ENCODE results near the gene LRP1B. TPM values are rescaled to one million over a fixed set of nuclear protein-coding genes. Genes with fewer than 3 reads are reported as not detected.

The LRP1B gene
- total RNA-seq, 4 donors from 2014 or later, result 3.3 to 11.1 (median 4.6) TPM

DNA sequence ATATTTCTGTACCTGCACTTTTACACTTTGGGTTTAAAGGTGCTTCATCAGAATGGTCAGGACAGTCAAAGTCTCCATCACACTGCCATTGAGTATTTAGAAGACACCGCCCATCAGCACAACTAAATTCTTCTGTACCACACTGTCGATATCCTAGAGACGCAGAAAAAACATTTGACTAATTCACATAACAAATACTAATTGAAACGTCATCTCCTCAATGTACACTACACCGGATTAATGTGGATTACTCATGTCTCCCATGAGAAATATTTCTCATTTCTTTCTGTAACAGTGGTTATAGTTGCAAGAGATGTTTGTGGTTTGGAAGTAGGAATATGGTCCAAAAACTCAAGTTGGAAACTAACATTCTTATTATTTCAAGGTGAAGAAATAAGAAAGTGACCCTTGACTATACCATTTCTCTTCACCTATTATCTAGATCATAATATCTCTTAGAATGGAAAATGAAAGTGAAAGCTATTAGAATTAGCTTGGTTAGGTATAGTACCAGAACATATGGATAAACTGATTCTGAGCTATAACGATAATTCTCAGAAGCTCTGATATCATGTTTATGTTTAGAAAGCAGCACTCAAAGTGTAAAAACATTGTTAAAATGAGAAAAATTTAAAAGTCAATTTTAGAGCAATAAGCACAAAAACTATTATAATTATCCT lies 1627.7 kb downstream of the LRP1B start:
- intact Hi-C loops (cut with DNase I; ENCODE audit: low total_unique reads) (no loop called here), in situ Hi-C loops (cut with MboI; ENCODE audit: low sequenced_read_pairs in 4 of 4) (no loop called here)
- Histone ChIP-seq H3K4me1 (no peaks in the 10 kb centered on the region), H3K9me3 (no peaks in the 10 kb centered on the region), H3K27me3 (no peaks in the 10 kb centered on the region), H3K27ac (no peak overlapping the region), H3K4me3 (peak overlapping the region in 1 of 4 donors; percentile 20), H3K36me3 (no peaks in the 10 kb centered on the region)
- DNase-seq, result no peak
- no peak for ATAC-seq
- TF ChIP-seq, protein P1, sequence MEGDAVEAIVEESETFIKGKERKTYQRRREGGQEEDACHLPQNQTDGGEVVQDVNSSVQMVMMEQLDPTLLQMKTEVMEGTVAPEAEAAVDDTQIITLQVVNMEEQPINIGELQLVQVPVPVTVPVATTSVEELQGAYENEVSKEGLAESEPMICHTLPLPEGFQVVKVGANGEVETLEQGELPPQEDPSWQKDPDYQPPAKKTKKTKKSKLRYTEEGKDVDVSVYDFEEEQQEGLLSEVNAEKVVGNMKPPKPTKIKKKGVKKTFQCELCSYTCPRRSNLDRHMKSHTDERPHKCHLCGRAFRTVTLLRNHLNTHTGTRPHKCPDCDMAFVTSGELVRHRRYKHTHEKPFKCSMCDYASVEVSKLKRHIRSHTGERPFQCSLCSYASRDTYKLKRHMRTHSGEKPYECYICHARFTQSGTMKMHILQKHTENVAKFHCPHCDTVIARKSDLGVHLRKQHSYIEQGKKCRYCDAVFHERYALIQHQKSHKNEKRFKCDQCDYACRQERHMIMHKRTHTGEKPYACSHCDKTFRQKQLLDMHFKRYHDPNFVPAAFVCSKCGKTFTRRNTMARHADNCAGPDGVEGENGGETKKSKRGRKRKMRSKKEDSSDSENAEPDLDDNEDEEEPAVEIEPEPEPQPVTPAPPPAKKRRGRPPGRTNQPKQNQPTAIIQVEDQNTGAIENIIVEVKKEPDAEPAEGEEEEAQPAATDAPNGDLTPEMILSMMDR (IDR thresholded peaks at IDR 0.05 in 4 of 5, conservative IDR thresholded peaks at IDR 0.05 in 1 of 5), result no peak
- no peak for TF ChIP-seq POLR2A (IDR thresholded peaks at IDR 0.05)

DNA sequence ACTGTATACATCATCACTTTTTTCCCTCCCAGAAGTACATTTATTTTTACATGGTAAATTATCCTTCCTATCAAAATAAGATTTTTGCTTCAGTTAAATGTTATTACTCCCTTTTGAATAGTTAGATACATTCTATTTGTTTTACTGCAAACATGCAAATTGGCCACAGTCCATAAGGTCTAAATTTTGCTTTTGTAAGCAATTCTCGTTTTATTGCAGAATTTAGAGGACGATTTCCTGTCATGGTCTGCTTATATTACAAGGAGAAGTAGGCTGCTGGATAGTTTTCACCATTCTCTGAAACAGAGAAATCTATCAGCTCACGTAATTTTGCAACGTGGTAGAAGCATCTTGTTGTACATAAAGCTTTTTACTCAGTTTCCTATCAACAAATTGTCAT lies 1632.5 kb downstream of the LRP1B start:
- in situ Hi-C loops (cut with MboI; ENCODE audit: low sequenced_read_pairs in 4 of 4) (no loop called here), intact Hi-C loops (cut with DNase I; ENCODE audit: low total_unique reads) (no loop called here)
- H3K4me1 ChIP-seq, result no peaks in the 10 kb centered on the region
- no peak for DNase-seq
- no peaks in the 10 kb centered on the region for H3K36me3 ChIP-seq
- ATAC-seq, result no peak
- no peaks in the 10 kb centered on the region for H3K27me3 ChIP-seq
- no peaks in the 10 kb centered on the region for H3K9me3 ChIP-seq
- no peak overlapping the region for H3K27ac ChIP-seq
- TF ChIP-seq, protein P1 (IDR thresholded peaks at IDR 0.05 in 4 of 5, conservative IDR thresholded peaks at IDR 0.05 in 1 of 5), result no peak
- TF ChIP-seq POLR2A (IDR thresholded peaks at IDR 0.05), result no peak
- H3K4me3 ChIP-seq, result no peak overlapping the region

DNA sequence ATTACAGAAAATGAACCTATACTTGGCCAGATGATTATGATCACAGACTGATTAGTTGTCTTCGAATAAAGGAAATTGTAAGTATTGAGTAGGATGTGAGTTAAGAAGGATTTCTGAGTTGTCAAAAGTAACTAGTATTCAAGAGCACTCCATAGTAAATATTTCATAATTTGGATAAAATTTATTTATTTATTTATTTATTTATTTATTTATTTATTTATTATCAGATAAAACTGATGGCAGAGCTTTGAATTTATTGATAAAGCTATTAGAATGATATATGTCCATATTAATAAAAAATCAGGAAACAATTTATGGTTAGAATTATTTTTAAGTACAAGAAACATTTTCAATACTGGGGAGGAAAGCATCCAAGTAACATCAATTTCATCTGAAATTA lies 1634.1 kb downstream of the LRP1B start:
- Histone ChIP-seq H3K4me1 (no peaks in the 10 kb centered on the region), H3K36me3 (no peaks in the 10 kb centered on the region), H3K4me3 (no peak overlapping the region), H3K9me3 (no peaks in the 10 kb centered on the region), H3K27ac (no peak overlapping the region), H3K27me3 (no peaks in the 10 kb centered on the region)
- TF ChIP-seq, protein P1 (IDR thresholded peaks at IDR 0.05 in 4 of 5, conservative IDR thresholded peaks at IDR 0.05 in 1 of 5), result no peak
- ATAC-seq (no peak), DNase-seq (no peak)
- in situ Hi-C loops (cut with MboI; ENCODE audit: low sequenced_read_pairs in 4 of 4) (no loop called here), intact Hi-C loops (cut with DNase I; ENCODE audit: low total_unique reads) (no loop called here)

DNA sequence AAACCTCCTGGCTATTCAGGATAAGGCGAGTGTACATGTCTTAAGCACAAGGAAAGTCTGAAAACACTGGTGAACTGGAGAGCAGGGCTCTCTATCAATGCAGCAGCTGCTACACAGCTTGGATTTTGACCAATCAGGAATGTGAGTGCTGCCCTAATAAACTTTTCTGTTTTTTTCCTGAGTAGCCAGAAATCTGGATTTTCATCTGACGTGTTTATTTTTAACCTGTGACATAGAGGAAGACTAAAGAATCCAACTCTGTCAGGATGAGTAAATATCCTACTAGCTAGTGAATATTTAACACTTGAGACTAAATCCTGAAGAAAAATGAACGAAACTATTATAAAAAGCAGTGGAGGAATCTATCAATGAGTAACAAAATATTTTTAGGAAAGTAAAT lies 1638.9 kb downstream of the LRP1B start:
- Histone ChIP-seq H3K4me3 (no peak overlapping the region), H3K27ac (no peak overlapping the region), H3K4me1 (no peaks in the 10 kb centered on the region), H3K9me3 (no peaks in the 10 kb centered on the region), H3K27me3 (no peaks in the 10 kb centered on the region), H3K36me3 (no peaks in the 10 kb centered on the region)
- no peak for DNase-seq
- intact Hi-C loops (cut with DNase I; ENCODE audit: low total_unique reads), result no loop called here
- no peak for ATAC-seq
- TF ChIP-seq POLR2A (IDR thresholded peaks at IDR 0.05), result no peak
- TF ChIP-seq, protein P1 (IDR thresholded peaks at IDR 0.05 in 4 of 5, conservative IDR thresholded peaks at IDR 0.05 in 1 of 5), result no peak
- in situ Hi-C loops (cut with MboI; ENCODE audit: low sequenced_read_pairs in 4 of 4), result no loop called here

DNA sequence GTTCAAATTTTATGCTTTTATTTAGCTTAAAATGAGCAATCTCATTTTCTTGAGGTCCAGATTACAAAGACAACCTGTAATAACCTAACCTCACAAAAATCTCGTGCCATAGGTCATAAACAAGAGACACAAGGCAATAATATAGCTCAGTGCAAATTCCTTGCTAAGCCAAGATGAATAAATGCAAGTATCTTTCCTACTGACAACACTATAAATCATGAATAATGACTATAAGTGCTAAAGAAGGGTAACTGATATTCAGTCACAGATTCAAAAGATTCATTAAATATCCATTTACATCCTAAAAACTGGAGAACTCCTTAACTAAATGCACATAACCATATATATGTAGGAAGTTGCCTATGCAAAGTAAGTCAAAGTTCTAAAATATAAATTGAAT lies 1641.6 kb downstream of the LRP1B start:
- Histone ChIP-seq H3K27me3 (no peaks in the 10 kb centered on the region), H3K36me3 (no peaks in the 10 kb centered on the region), H3K27ac (no peak overlapping the region), H3K9me3 (no peaks in the 10 kb centered on the region), H3K4me1 (no peaks in the 10 kb centered on the region), H3K4me3 (no peak overlapping the region)
- intact Hi-C loops (cut with DNase I; ENCODE audit: low total_unique reads), result no loop called here
- TF ChIP-seq, protein P1 (IDR thresholded peaks at IDR 0.05 in 4 of 5, conservative IDR thresholded peaks at IDR 0.05 in 1 of 5), result no peak
- no peak for TF ChIP-seq POLR2A (IDR thresholded peaks at IDR 0.05)
- no peak for DNase-seq
- no peak for ATAC-seq
- in situ Hi-C loops (cut with MboI; ENCODE audit: low sequenced_read_pairs in 4 of 4), result no loop called here
